ENCODE results near the gene ITGA6. TPM values are rescaled to one million over a fixed set of nuclear protein-coding genes. Genes with fewer than 3 reads are reported as not detected.

Gene ITGA6
- total RNA-seq, 5 donors from 2014 or later (not counting 1 experiment from before 2014, with no cell fraction given) = 50.7 to 188 (median 80.9) TPM

DNA sequence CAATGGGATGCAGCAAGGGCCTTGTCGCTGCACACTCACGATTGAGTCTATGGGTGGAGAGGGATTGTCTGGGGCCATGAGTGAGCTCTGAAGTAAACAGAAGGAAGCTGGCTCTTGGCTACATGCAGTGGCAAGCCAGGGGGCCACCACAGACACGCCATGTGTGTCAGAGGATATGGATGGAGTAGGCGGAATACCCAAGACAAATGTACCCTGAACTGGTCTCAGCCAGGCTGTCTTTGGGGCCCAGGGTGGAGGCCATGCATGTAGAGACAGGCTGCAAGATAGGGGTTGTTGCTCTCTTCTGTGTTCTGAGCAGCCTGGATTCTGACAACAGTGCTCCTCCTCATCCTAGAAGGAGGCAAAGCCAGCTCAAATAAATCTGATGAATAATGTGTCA is 24.0 kb upstream of the ITGA6 start:
- peaks cover 0 to 7% (median 0%) of the 10 kb centered on the region in 3 donors for H3K4me1 Mint-ChIP-seq
- no peak overlapping the region for H3K4me3 ChIP-seq (ENCODE audit: control insufficient read depth in 1 of 2, extremely low read depth in 1 of 2, low read length in 1 of 2)
- peaks cover 0 to 4% of the 10 kb centered on the region in 2 donors for H3K27me3 Mint-ChIP-seq
- no peak overlapping the region for H3K27ac Mint-ChIP-seq
- no peak overlapping the region for H3K27ac ChIP-seq (ENCODE audit: low read length)
- DNase-seq = no peak
- no peaks in the 10 kb centered on the region for H3K9me3 Mint-ChIP-seq
- POLR2A ChIA-PET = no interaction called here
- no peaks in the 10 kb centered on the region for H3K36me3 Mint-ChIP-seq
- H3K9me3 ChIP-seq = no peaks in the 10 kb centered on the region
- 84% methylated on average over 4 of the region's 4 CpGs for WGBS (ENCODE audit: insufficient coverage)
- CTCF ChIA-PET = no interaction called here
- peaks cover 0 to under 1% of the 10 kb centered on the region in 2 experiments for H3K27me3 ChIP-seq (replicated peaks in 1 of 2; ENCODE audit: control insufficient read depth in 2 of 2, extremely low read depth in 1 of 2, insufficient read depth in 2 of 2, low read length in 1 of 2)
- no peak overlapping the region for H3K4me3 Mint-ChIP-seq
- H3K36me3 ChIP-seq (ENCODE audit: control insufficient read depth in 2 of 2, extremely low read depth in 1 of 2, insufficient read depth in 1 of 2, low read length in 1 of 2) = no peaks in the 10 kb centered on the region
- H3K4me1 ChIP-seq (ENCODE audit: control insufficient read depth in 1 of 2, extremely low read depth in 1 of 2, insufficient read depth in 2 of 2, low read length in 2 of 2) = no peaks in the 10 kb centered on the region
- ATAC-seq (replicated peaks in 1 of 4) = no peak

DNA sequence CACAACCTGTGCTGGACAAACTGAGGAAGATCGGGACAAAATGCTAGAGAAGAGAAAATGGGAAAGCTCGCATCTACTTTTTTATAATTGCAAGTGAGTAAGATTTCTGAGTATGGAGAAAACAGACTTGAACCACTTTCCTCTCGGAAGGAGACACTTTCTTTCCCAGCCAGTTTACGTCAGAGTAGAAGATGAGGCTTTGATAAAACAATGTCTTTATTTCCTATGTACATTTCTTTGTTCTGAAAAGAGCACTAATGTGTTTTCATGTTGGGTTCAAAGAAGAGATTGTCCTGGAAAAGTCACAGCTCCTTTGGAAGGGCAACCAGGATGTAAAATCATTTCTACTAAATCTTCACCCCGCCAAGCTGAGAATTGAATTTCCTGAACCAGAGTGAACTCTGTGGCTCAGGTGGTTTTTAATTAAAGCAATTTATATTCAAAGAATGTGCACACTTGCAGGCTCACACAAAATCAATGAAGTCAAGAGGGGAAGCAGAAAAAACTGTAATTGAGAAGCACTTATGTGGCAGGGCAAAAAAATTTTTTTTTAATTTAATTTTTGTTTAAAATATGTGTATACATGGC is 23.4 kb upstream of the ITGA6 start:
- no peaks in the 10 kb centered on the region for H3K27me3 ChIP-seq (replicated peaks in 1 of 2; ENCODE audit: control insufficient read depth in 2 of 2, extremely low read depth in 1 of 2, insufficient read depth in 2 of 2, low read length in 1 of 2)
- H3K4me1 ChIP-seq (ENCODE audit: control insufficient read depth in 1 of 2, extremely low read depth in 1 of 2, insufficient read depth in 2 of 2, low read length in 2 of 2) = no peaks in the 10 kb centered on the region
- no peaks in the 10 kb centered on the region for H3K9me3 ChIP-seq
- DNase-seq (no peak), ATAC-seq (replicated peaks in 1 of 4) (no peak)
- Mint-ChIP-seq H3K4me3 (no peak overlapping the region), H3K36me3 (no peaks in the 10 kb centered on the region), H3K4me1 (peaks cover 0 to 7% (median 2%) of the 10 kb centered on the region in 3 donors), H3K9me3 (no peaks in the 10 kb centered on the region), H3K27me3 (peaks cover 0 to 4% of the 10 kb centered on the region in 2 donors), H3K27ac (no peak overlapping the region)
- WGBS (ENCODE audit: insufficient coverage) = 100% methylated on average over 1 of the region's 5 CpGs
- no peaks in the 10 kb centered on the region for H3K36me3 ChIP-seq (ENCODE audit: control insufficient read depth in 2 of 2, extremely low read depth in 1 of 2, insufficient read depth in 1 of 2, low read length in 1 of 2)
- H3K27ac ChIP-seq (ENCODE audit: low read length) = no peak overlapping the region
- no peak overlapping the region for H3K4me3 ChIP-seq (ENCODE audit: control insufficient read depth in 1 of 2, extremely low read depth in 1 of 2, low read length in 1 of 2)
- ChIA-PET CTCF (no interaction called here), POLR2A (interaction anchor here in 1 of 2 donors (0.8 kb wide), 1 partner anchor 34 kb away, joined by 4 read pairs; no protein-coding TSS in a partner anchor)

DNA sequence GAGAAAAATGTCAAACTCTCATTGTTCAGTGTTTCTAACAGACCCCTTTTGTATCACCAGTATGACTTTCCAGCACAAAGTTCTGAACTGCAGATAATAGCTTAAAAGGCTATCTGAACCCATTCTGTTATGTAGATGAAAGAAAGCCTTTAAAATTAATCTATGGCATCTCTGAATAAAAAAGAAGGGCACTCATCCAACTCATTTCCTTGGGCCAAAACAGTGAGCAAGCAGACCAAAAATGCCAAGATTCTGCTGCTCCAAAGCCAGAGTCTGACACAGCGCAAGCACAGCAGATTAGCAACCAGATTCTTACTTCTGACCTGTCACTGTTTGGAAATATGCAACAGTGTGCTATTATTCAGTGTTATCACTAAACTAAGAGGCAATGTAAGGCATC is 22.6 kb upstream of the ITGA6 start:
- ATAC-seq (replicated peaks in 1 of 4) (no peak), DNase-seq (no peak)
- no peaks in the 10 kb centered on the region for H3K9me3 Mint-ChIP-seq
- no peaks in the 10 kb centered on the region for H3K27me3 ChIP-seq (replicated peaks in 1 of 2; ENCODE audit: control insufficient read depth in 2 of 2, extremely low read depth in 1 of 2, insufficient read depth in 2 of 2, low read length in 1 of 2)
- no peaks in the 10 kb centered on the region for H3K36me3 ChIP-seq (ENCODE audit: control insufficient read depth in 2 of 2, extremely low read depth in 1 of 2, insufficient read depth in 1 of 2, low read length in 1 of 2)
- H3K4me3 Mint-ChIP-seq = no peak overlapping the region
- no peaks in the 10 kb centered on the region for H3K36me3 Mint-ChIP-seq
- ChIA-PET CTCF (interaction anchor here in 1 of 2 donors (0.7 kb wide), 1 partner anchor 13 kb away, joined by 3 read pairs; no protein-coding TSS in a partner anchor), POLR2A (interaction anchor here in 1 of 2 donors (0.8 kb wide), 1 partner anchor 33 kb away, joined by 4 read pairs; no protein-coding TSS in a partner anchor)
- no peak overlapping the region for H3K27ac ChIP-seq (ENCODE audit: low read length)
- H3K4me1 ChIP-seq (ENCODE audit: control insufficient read depth in 1 of 2, extremely low read depth in 1 of 2, insufficient read depth in 2 of 2, low read length in 2 of 2) = no peaks in the 10 kb centered on the region
- peaks cover 0 to 4% of the 10 kb centered on the region in 2 donors for H3K27me3 Mint-ChIP-seq
- H3K27ac Mint-ChIP-seq = no peak overlapping the region
- H3K4me3 ChIP-seq (ENCODE audit: control insufficient read depth in 1 of 2, extremely low read depth in 1 of 2, low read length in 1 of 2) = no peak overlapping the region
- peaks cover 0 to 7% (median 3%) of the 10 kb centered on the region in 3 donors for H3K4me1 Mint-ChIP-seq
- 100% methylated on average over 1 of the region's 1 CpG for WGBS (ENCODE audit: insufficient coverage)
- H3K9me3 ChIP-seq = no peaks in the 10 kb centered on the region

DNA sequence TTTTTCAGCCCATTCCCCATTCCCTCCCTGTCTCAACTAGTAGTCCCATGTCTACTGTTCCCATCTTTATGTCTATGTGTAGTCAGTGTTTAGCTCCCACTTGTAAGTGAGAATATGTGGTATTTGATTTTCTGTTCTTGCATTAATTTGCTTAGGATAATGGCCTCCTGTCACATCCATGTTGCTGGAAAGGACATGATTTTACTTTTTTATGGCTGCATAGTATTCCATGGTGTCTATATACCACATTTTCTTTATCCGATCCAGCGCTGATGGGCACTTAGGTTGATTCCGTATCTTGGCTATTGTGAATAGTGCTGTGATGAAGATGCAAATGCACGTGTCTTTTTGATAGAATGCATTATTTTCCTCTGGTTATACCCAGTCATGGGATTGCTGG is 21.7 kb upstream of the ITGA6 start:
- H3K4me3 Mint-ChIP-seq = no peak overlapping the region
- CTCF ChIA-PET = no interaction called here
- DNase-seq (no peak), ATAC-seq (replicated peaks in 1 of 4) (no peak)
- H3K27ac ChIP-seq (ENCODE audit: low read length) = no peak overlapping the region
- 37% methylated on average over 2 of the region's 4 CpGs for WGBS (ENCODE audit: insufficient coverage)
- no peaks in the 10 kb centered on the region for H3K9me3 ChIP-seq
- H3K4me3 ChIP-seq (ENCODE audit: control insufficient read depth in 1 of 2, extremely low read depth in 1 of 2, low read length in 1 of 2) = no peak overlapping the region
- POLR2A ChIA-PET = no interaction called here
- H3K36me3 ChIP-seq (ENCODE audit: control insufficient read depth in 2 of 2, extremely low read depth in 1 of 2, insufficient read depth in 1 of 2, low read length in 1 of 2) = no peaks in the 10 kb centered on the region
- H3K27ac Mint-ChIP-seq = no peak overlapping the region
- no peaks in the 10 kb centered on the region for H3K36me3 Mint-ChIP-seq
- no peaks in the 10 kb centered on the region for H3K4me1 ChIP-seq (ENCODE audit: control insufficient read depth in 1 of 2, extremely low read depth in 1 of 2, insufficient read depth in 2 of 2, low read length in 2 of 2)
- H3K27me3 ChIP-seq (replicated peaks in 1 of 2; ENCODE audit: control insufficient read depth in 2 of 2, extremely low read depth in 1 of 2, insufficient read depth in 2 of 2, low read length in 1 of 2) = no peaks in the 10 kb centered on the region
- no peaks in the 10 kb centered on the region for H3K9me3 Mint-ChIP-seq
- peaks cover 0 to 4% of the 10 kb centered on the region in 2 donors for H3K27me3 Mint-ChIP-seq
- H3K4me1 Mint-ChIP-seq = peaks cover 0 to 7% (median 3%) of the 10 kb centered on the region in 3 donors

DNA sequence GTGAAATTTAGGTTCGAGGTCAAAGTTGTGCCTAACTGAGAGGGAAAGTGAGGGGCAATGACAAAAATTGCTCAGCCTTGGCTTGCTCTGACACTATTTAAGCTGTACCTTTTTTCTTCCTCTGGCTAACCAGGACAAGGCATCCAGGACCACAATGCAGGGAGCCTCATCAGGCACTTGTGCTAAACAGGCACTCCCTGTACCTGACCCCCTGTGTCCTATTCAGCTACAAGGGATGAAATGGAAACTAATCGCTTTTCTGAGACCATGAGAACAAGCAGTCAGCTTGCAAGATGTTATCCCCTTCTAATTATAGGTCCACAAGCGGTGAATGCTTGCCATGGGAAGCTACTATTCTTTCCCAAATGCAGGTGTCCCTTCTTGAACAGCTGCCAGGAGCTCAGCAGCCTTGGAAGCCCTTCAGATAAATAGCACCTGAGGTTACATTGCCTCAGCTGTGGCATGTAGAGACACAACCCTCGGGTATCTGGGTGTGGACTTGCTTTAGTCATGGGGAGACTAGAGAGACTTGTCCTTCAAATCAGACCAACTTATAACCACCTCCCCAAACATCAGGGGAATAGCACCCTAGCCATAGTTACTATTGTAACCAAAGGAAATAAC is 19.1 kb upstream of the ITGA6 start:
- Mint-ChIP-seq H3K36me3 (no peaks in the 10 kb centered on the region), H3K4me1 (peaks cover 0 to 7% (median 3%) of the 10 kb centered on the region in 3 donors), H3K27ac (no peak overlapping the region), H3K9me3 (no peaks in the 10 kb centered on the region), H3K27me3 (peaks cover 0 to 4% of the 10 kb centered on the region in 2 donors), H3K4me3 (no peak overlapping the region)
- Histone ChIP-seq H3K36me3 (ENCODE audit: control insufficient read depth in 2 of 2, extremely low read depth in 1 of 2, insufficient read depth in 1 of 2, low read length in 1 of 2) (no peaks in the 10 kb centered on the region), H3K27ac (ENCODE audit: low read length) (no peak overlapping the region), H3K27me3 (replicated peaks in 1 of 2; ENCODE audit: control insufficient read depth in 2 of 2, extremely low read depth in 1 of 2, insufficient read depth in 2 of 2, low read length in 1 of 2) (peaks cover 0 to 2% of the 10 kb centered on the region in 2 experiments), H3K4me1 (ENCODE audit: control insufficient read depth in 1 of 2, extremely low read depth in 1 of 2, insufficient read depth in 2 of 2, low read length in 2 of 2) (no peaks in the 10 kb centered on the region), H3K9me3 (no peaks in the 10 kb centered on the region), H3K4me3 (ENCODE audit: control insufficient read depth in 1 of 2, extremely low read depth in 1 of 2, low read length in 1 of 2) (no peak overlapping the region)
- ChIA-PET CTCF (no interaction called here), POLR2A (no interaction called here)
- no peak for ATAC-seq (replicated peaks in 1 of 4)
- no peak for DNase-seq
- whole genome bisulfite sequencing (ENCODE audit: insufficient coverage) = 83% methylated on average over 1 of the region's 4 CpGs

DNA sequence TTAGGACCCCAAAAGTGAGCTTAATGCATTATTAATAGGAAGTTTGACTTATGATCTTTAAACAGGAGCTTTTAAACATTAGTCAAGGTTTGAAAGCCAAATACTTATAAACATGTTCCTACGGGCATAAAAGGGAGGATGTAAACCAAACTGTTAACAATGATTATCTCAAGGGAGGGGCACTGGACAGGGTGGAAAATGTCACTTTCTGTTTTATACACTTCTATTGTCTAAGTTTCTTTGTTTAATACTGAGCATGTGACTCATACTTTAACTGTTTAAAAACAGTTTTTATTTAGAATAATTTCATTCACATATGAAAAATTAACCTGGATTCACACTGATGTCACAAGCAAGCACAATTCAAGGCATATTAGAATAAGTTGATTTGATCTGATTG is 18.3 kb upstream of the ITGA6 start:
- Mint-ChIP-seq H3K36me3 (no peaks in the 10 kb centered on the region), H3K9me3 (no peaks in the 10 kb centered on the region), H3K27ac (no peak overlapping the region), H3K4me1 (peaks cover 0 to 3% (median 1%) of the 10 kb centered on the region in 3 donors), H3K4me3 (no peak overlapping the region), H3K27me3 (peaks cover 0 to 4% of the 10 kb centered on the region in 2 donors)
- Histone ChIP-seq H3K9me3 (no peaks in the 10 kb centered on the region), H3K4me3 (ENCODE audit: control insufficient read depth in 1 of 2, extremely low read depth in 1 of 2, low read length in 1 of 2) (no peak overlapping the region), H3K36me3 (ENCODE audit: control insufficient read depth in 2 of 2, extremely low read depth in 1 of 2, insufficient read depth in 1 of 2, low read length in 1 of 2) (no peaks in the 10 kb centered on the region), H3K27ac (ENCODE audit: low read length) (no peak overlapping the region), H3K27me3 (replicated peaks in 1 of 2; ENCODE audit: control insufficient read depth in 2 of 2, extremely low read depth in 1 of 2, insufficient read depth in 2 of 2, low read length in 1 of 2) (peaks cover 0 to 2% of the 10 kb centered on the region in 2 experiments), H3K4me1 (ENCODE audit: control insufficient read depth in 1 of 2, extremely low read depth in 1 of 2, insufficient read depth in 2 of 2, low read length in 2 of 2) (no peaks in the 10 kb centered on the region)
- ATAC-seq (replicated peaks in 1 of 4) (no peak), DNase-seq (no peak)
- ChIA-PET CTCF (no interaction called here), POLR2A (no interaction called here)
- no CpG with 5 or more reads among the region's 1 CpG for WGBS (ENCODE audit: insufficient coverage)

All from T-cell (primary cell).